Measurements from ENCODE around the gene CCDC194.

The CCDC194 gene

GRCh38 chr19:17405250-17406045, 11.5 kb upstream of the CCDC194 start, which contains the start of gene BST2:
Gene BST2 (minus strand): TSS chr19:17405630. CDS start chr19:17405575, 55 bp downstream.
- DNase-seq, result peak; percentile 14

DNA sequence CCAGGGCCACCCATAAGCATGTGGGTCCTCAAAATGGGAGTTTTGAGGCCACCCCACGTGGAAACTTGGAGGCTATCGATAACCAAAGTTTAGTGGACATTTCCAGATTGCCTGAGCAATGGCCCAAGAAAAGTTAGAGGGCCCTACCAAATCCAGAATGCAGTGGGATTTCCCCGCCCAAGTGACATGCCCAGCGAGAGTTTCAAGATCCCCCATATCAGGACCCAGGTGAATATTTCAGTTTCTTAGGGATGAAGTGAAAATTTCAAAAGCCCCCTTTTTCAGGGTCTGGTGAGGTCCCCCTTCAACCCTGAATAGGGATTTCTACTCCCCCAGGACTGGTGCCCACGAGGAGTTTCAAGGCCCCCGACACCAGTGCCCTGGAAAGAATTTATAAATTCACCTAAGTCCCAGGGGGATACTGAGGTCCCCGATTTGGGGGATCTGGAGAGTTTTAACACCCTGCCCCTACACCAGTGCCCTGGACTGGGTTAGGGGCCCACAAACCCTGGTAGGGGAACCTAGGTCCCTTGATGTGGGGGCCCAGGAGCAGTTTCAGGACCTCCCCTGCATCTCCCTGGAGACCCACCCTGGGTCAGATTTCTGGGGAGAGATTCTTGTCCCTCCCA, 10.7 kb upstream of the CCDC194 start:
- DNase-seq, result no peak

DNA sequence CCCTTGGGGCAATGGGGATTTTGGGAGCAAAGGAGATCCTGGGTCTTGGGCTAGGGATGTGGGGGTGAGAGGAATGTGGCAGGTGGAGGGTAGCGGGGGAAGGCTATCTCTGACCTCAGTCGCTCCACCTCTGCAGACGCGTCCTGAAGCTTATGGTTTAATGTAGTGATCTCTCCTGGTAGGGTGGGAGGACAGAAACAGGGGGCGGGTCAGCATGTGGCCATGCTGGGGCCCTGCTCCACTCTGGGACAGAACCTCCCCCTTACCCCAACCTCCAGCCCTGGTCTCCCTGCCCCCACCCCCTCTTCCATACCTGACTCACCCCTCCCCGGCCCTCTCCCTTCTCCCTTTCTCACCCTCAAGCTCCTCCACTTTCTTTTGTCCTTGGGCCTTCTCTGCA, 10.0 kb upstream of the CCDC194 start:
- no peak for DNase-seq

GRCh38 chr19:17402982-17403855, 9.2 kb upstream of the CCDC194 start:
- DNase-seq, result no peak

- no peak for DNase-seq
Observed at GRCh38 chr19:17401628-17402027, 7.6 kb upstream of the CCDC194 start.

- DNase-seq, result no peak
Observed at GRCh38 chr19:17398902-17399527, 5.0 kb upstream of the CCDC194 start.

DNA sequence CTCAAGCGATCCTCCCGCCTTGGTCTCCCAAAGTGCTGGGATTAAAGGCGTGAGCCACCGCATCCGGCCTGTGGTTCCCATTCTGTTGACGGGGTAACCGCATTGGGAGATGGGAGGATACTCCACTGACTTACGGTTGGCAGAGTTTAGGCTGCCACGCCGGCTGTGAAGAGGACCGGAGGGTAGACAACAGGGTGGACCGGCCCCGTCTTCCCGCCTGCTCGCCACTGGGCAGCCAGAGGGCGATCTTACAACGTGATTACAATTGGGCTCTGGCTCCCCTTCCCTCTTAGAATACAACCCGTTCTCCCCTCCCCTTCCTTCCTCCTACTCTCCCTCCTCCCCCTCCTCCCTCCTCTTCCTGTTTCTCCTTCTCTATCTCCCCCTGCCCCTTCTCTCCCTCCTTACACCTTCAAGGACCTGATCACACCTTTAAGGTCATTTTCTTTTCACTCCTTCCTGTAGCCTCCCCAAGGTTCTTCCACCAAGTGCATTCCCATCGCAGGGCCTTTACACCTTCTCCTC, 957 bp upstream of the CCDC194 start:
- DNase-seq, result no peak

GRCh38 chr19:17393002-17393401, 994 bp downstream of the CCDC194 start:
- no peak for DNase-seq

DNA sequence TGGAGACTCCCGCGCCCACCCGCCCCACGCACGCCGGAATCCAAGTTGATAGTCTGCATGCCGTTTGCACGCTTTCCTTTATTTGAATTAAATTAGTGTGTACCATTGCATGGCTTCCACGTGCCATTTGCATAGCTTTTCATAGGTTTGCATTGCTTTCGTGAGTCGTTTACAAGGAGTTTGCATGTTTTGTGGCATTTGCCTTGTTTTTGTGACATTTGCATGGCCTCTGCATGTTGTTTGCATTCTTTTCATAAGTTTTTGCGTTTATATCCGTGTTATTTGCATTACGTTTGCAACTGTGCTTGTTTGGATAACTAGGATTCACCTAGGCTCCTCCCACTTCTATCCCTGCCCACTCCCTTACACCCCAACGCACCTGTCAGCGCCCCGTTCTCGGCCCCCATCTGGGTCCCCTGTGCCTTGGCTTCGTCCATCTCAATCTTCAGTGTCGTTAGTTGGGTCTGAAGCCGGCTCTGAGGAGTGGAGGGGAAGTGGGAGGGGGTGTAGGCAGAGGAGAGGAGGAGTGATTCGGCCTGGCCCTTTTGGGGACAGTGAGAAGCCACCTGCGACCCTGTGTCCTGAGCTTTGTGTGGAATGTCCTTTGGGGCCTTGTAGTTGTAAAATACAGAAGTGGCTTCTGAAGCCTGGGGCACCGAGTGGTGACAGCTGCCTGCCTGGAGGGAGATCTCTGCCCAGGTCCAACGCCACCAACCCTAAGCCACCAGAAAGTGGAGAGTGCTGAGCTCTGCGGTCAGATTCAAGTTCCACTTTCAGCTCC, 2.4 kb downstream of the CCDC194 start:
- no peak for DNase-seq

GRCh38 chr19:17390665-17391370, 3.2 kb downstream of the CCDC194 start:
- peak; percentile 83 for DNase-seq

GRCh38 chr19:17389957-17390664, 3.9 kb downstream of the CCDC194 start:
- no peak for DNase-seq

DNA sequence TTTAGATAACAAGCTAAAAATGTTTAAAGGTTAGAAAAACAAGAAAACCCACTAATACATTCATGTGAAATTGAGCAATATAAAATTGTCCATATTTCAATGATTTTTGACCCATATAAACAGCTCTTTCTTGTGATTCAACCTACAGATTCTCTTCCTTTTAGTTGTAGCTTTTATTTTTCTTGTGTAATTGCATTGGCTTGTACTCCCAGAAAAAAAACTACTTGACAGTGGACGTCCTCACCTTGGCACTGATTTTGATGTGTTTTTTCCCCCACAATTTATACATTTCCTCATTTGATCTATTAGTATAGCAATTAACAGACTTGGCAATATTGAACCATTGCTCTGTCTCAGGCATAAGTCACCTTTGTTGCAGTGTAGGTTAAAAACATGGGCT, 4.7 kb downstream of the CCDC194 start:
- no peak for DNase-seq

- DNase-seq, result no peak
Observed at GRCh38 chr19:17385878-17386611, 8.0 kb downstream of the CCDC194 start.

DNA sequence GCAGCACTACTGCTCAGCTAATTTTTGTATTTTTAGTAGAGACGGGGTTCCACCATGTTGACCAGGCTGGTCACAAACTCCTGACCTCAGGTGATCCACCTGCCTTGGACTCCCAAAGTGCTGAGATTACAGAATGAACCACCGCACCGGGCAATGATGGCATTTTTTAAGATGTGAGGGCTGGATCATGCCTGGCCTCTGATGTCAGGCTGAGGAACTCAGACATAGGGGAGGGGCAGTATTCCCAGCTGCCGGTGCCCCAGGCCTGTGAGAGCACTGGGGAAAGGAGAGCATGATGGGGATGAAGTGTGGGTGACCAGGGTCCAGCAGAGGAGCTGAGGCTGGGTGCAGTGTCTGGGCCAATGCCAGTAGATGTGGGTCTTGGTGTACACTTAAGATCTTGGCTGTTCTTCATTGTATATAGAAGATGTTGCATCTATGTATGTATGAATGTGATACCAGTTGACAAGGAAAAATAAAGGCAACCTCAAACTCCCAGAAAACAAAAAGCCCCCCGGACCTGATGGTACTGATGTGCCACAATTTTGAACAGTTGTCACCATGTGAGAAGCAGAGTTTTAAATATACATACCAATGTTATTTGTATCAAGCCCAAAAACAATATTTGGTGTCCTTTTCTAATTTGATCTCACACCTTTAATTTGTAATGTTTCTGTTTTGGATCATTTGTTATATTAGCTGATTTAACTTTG, 13.4 kb downstream of the CCDC194 start:
- DNase-seq, result no peak

DNA sequence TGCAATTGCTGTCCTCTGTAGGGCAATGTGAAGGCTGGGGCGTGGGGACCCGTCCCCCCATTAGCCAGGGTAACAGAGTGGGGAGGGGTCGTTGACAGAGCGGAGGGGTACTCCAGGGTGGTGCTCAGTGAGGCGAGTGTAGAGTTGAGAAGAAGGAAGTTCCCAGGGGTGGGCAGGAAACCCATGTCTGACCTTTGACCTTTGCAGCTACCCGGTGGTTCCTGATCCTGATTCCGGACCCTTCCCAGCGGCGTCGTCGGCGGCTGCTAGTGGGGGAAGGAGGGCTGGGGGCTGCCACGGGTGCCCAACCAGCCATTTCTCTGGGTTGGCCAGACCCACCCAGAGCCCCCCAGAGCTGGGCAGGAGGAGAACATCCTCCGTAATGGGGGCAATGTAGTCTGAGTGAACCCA, 14.8 kb downstream of the CCDC194 start:
- DNase-seq, result no peak

GRCh38 chr19:17378271-17378670, 15.7 kb downstream of the CCDC194 start:
- no peak for DNase-seq

DNA sequence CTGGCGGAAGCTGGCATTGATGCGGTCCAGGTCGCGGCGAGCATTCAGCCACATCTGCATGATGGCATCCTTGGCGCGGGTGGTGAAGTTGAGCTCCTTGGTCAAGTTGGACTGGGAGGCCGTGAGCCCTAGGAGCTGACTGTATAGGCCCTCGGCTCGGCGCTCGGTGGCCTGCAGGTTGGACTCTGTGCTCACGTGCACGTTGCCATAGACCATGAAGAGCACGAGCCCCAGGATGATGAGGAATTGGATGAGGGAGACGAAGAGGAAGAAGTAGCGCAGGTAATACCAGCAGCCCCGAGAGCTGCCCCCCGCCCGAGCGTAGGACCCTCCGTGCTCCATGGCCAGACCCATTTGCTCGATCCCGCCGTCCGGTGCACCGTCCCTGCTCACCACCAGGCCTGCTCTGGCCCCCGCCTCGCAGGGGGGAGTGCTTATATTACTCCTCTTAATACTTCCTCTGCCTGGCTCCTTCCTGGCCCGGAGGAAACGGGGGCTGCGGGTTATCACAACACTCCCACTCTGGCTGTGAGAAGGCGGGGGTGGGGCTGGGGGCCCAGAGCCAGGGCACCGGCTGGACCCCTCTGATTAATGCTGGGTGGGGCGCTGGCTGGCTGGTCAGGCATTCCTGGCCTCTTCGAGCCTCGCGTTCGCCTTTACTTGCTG, 16.9 kb downstream of the CCDC194 start, which contains the start of gene PLVAP:
PLVAP (minus strand) TSS at position 408 of the 666 bp plus-strand sequence; CDS start at position 354, 54 bp downstream.
- DNase-seq, result no peak

DNA sequence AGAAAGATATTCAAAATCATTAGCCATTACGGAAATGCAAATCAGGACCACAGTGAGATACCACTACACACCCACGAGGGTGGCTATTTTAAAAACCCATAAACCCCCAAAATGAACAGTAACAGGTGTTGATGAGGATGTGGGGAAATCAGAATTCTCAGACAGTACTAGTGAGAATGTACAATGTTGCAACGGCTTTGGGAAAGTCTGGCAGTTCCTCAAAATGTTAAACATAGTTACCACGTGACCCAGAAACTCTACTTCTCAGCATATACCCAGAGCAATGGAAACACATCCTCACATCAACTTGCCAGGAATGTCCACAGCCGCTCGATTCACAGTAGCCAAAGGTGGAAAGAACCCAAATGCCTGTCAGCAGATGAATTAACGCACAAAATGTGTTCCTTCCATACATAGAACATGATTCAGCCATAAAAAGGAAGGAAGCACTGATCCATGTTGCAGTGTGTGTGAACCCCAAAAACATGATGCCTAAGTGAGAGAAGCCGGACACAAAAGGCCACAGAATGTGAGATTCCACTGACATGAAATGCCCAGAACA, 23.9 kb downstream of the CCDC194 start:
- no peak for DNase-seq
